IPS DF 4.7 (cell line): ENCODE measurements around the gene SYNGR4.
"Not testable (repeated sequence)": the region's sequence is repeated elsewhere in the genome, so short reads cannot be mapped to it uniquely, and the experiment has no call there.

Source experiments
- DNase-seq: peaks from one replicate; pipeline ENCODE4 v3.0.0-alpha.2; 2013; ENCODE audit warnings: low spot score; ENCODE audit errors: extremely low read depth

The SYNGR4 gene

GRCh38 chr19:48363810-48364597 is at the start of gene SYNGR4, which contains the start of gene TMEM143:
SYNGR4 (plus strand) TSS chr19:48364367; CDS start chr19:48365843, 1,476 bp downstream.
TMEM143 (minus strand) TSS chr19:48363940; CDS start chr19:48363920, 20 bp downstream.
- peak; percentile 99 for DNase-seq

GRCh38 chr19:48315712-48316111 is 48.5 kb upstream of the SYNGR4 start:
- no peak for DNase-seq

- DNase-seq: not testable (repeated sequence)
Observed at GRCh38 chr19:48317708-48317960, 46.5 kb upstream of the SYNGR4 start.

- DNase-seq: no peak
Observed at GRCh38 chr19:48318286-48318987, 45.7 kb upstream of the SYNGR4 start.

- DNase-seq: no peak
Observed at GRCh38 chr19:48319647-48320541, 44.3 kb upstream of the SYNGR4 start.

- DNase-seq: no peak
Observed at GRCh38 chr19:48321372-48321621, 42.9 kb upstream of the SYNGR4 start.

- no peak for DNase-seq
Observed at GRCh38 chr19:48321622-48322591, 42.3 kb upstream of the SYNGR4 start.

GRCh38 chr19:48325265-48325910 is 38.8 kb upstream of the SYNGR4 start, which contains the start of gene EMP3:
EMP3 (plus strand) TSS chr19:48325552; CDS start chr19:48326845, 1,293 bp downstream.
- DNase-seq: no peak

GRCh38 chr19:48329167-48329891 is 34.8 kb upstream of the SYNGR4 start:
- no peak for DNase-seq

- no peak for DNase-seq
Observed at GRCh38 chr19:48330012-48330681, 34.0 kb upstream of the SYNGR4 start.

GRCh38 chr19:48332351-48332661 is 31.9 kb upstream of the SYNGR4 start:
- no peak for DNase-seq

GRCh38 chr19:48332662-48333466 is 31.3 kb upstream of the SYNGR4 start:
- DNase-seq: no peak

- no peak for DNase-seq
Observed at GRCh38 chr19:48333467-48334384, 30.4 kb upstream of the SYNGR4 start.

- no peak for DNase-seq
Observed at GRCh38 chr19:48338253-48338755, 25.9 kb upstream of the SYNGR4 start.

GRCh38 chr19:48338802-48339503 is 25.2 kb upstream of the SYNGR4 start:
- no peak for DNase-seq

- DNase-seq: no peak
Observed at GRCh38 chr19:48340995-48341394, 23.2 kb upstream of the SYNGR4 start.
